ENCODE results near the gene TSGA10. TPM values are rescaled to one million over a fixed set of nuclear protein-coding genes. Genes with fewer than 3 reads are reported as not detected.
"Not testable (repeated sequence)": the region's sequence is repeated elsewhere in the genome, so short reads cannot be mapped to it uniquely, and the experiment has no call there.

The TSGA10 gene, protein sequence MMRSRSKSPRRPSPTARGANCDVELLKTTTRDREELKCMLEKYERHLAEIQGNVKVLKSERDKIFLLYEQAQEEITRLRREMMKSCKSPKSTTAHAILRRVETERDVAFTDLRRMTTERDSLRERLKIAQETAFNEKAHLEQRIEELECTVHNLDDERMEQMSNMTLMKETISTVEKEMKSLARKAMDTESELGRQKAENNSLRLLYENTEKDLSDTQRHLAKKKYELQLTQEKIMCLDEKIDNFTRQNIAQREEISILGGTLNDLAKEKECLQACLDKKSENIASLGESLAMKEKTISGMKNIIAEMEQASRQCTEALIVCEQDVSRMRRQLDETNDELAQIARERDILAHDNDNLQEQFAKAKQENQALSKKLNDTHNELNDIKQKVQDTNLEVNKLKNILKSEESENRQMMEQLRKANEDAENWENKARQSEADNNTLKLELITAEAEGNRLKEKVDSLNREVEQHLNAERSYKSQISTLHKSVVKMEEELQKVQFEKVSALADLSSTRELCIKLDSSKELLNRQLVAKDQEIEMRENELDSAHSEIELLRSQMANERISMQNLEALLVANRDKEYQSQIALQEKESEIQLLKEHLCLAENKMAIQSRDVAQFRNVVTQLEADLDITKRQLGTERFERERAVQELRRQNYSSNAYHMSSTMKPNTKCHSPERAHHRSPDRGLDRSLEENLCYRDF
- total RNA-seq: 3.2 and 3.7 TPM in 2 replicates

DNA sequence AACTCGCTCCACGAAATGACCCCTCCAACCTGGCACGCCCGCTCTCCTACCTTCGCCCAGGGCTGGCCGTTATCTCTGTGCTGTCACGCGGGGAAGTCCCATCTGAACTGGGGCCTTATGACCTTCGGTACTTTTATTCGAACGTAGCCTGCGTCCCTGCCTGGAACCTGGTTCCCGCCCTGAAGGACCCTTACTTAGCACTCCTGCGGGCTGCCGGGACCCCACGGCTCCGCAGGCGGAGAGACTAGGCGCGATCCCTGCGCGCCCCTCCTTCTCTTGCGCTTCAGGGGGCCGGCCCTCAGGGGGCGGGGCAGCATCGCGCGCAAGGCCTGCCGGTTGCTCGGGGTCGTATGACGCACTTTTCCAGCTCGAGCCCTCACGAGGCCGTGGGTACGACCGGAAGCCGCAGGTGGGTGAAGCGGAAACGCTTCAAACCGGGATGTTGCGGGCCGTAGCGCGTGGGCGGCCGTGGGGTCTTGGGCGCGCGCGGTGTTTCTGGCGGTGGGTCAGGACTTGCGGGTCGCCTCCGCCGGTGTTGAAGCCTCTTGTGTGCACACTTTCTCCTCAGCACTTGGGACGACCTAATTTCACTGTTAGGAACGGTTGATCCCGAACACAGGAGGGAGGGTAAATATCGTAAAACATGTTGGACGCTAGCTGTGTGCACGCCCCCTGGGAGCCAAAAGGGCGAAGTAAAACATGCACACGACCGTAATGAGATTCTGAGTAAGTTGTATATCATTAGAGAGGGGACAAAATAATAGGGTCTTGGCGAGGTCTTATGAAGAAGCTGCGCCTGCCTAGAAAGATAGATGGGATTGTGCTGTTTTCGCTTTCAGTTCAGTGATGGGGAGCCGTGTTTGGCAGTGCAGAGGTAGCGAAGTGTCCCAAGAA lies at the start of gene TSGA10, which contains the start of gene LIPT1:
TSGA10 (minus strand) TSS at position 300 of the 894 bp plus-strand sequence. CDS start 45,503 bp downstream, outside the sequence.
LIPT1 (plus strand) TSS at position 325 of the 894 bp plus-strand sequence. CDS start 6,991 bp downstream, outside the sequence.
- Mint-ChIP-seq H3K4me3 (no peak within 1 kb of the TSS), H3K27ac (peak within 1 kb of the TSS; percentile 83), H3K4me1 (peaks cover 35% of the 10 kb centered on the region), H3K9me3 (no peaks in the 10 kb centered on the region), H3K27me3 (no peaks in the 10 kb centered on the region), H3K36me3 (ENCODE audit: low read depth) (peaks cover 19% of the 10 kb centered on the region)
- intact Hi-C loops (cut with micrococcal nuclease): loop anchor here (1.0 to 10.0 kb wide), 5 partner anchors 14 to 710 kb away; partner anchors contain the start of genes C2orf15, INPP4A, MITD1 and MRPL30
- peak; percentile 98 for DNase-seq

DNA sequence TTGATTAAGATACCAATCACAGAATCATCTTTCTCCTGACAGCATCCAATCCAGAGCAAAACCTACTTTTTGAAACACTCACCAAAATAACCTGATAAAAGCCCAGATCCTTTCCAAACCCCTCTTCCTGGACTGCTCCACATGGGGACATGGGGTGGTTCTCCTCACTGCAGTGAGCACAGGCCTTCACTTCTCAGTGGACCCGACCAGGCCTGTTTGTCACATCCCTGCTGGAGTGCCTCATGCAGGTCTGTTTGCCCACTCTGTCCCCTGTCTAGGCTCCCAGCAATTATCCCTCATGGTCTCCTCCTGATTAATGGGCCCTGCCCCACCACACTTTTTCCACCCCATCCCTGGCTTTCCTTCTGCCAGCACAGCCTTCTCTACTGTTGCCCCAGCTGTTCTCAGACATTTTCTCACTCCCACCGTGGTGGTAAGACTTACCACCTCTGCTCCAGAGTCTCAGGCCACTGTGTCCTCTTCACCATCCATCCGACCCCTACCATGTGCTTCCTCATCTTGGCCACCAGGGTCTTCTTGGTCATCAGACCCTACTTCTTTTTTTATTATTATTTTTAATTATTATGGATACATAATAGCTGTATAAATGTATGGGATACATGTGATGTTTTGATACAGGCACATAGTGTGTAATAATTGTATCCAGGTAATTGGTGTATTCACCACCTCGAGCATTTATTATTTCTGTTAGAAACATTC lies 47.4 kb upstream of the TSGA10 start:
- Mint-ChIP-seq H3K4me1 (no peaks in the 10 kb centered on the region), H3K9me3 (peaks cover 22% of the 10 kb centered on the region), H3K36me3 (ENCODE audit: low read depth) (peaks cover 10% of the 10 kb centered on the region), H3K27ac (no peak overlapping the region), H3K4me3 (no peak overlapping the region), H3K27me3 (no peaks in the 10 kb centered on the region)
- intact Hi-C loops (cut with micrococcal nuclease): no loop called here
- no peak for DNase-seq

DNA sequence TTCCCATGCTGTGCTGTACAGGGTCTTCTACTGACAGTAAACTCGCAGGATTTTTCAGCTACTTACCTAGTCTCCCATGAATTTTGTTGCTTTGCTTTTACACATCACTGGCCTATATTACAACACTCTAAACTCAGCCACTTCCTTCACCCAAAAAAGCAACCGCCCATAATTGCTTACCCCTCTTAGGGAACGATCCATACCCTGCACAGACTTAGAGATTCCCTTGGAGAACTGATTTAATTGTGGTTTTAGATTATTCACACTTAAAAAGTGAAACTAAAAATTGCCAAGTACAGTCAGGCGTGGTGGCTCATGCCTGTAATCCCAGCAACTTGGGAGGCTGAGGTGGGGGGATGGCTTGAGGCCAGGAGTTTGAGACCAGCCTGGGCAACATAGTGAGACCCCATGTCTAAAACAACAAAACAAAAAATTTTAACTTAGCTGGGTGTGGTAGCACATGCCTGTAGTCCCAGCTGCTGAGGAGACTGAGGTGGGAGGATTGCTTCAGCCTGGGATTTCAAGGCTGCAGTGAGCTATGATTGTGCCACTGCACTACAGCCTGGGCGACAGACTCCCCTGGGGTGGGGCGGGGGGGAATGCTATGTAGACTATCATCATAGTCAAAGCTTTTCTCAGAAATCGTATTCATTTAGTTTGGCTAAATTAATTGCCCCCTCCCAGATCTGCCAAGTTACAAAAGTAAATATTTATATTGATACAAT lies 45.5 kb upstream of the TSGA10 start:
- H3K9me3 Mint-ChIP-seq: peaks cover 13% of the 10 kb centered on the region
- no peaks in the 10 kb centered on the region for H3K27me3 Mint-ChIP-seq
- intact Hi-C loops (cut with micrococcal nuclease): no loop called here
- H3K4me1 Mint-ChIP-seq: no peaks in the 10 kb centered on the region
- H3K27ac Mint-ChIP-seq: no peak overlapping the region
- no peak overlapping the region for H3K4me3 Mint-ChIP-seq
- no peak for DNase-seq
- peaks cover 18% of the 10 kb centered on the region for H3K36me3 Mint-ChIP-seq (ENCODE audit: low read depth)

DNA sequence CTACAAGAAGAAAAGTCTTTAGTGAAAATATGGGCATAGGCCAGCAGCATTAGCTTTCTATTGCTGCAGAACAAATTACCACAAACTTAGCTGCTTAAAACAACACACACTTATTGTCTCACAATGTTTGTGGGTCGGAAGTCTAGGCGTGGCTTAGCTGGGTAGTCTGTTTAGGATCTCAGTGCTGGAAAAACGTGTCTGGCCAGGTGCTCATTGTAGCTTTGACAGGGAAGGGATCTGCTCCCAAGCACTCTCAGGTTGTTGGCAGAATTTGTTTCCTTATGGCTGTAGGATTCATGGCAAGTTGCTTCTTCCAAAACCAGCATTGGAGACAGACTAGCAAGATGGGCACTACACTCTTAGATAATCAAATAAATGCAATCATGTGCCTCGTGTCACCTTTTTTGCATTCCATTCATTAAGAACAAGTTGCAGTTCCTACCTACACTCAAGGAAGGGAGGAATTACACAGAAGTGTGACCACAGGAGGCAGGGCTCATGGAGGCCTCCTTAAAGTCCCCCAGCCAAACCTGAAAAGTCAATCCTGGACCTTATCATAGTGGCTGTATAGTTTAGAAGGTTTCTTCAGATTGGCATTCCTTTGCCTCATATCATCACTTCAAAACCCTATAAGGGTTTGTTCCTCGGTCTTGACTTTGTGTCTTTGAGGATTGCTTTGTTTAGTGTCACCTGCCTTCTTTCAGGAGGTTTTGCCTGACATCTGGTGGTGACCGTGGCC lies 43.5 kb upstream of the TSGA10 start:
- H3K36me3 Mint-ChIP-seq (ENCODE audit: low read depth): peaks cover 20% of the 10 kb centered on the region
- no peak overlapping the region for H3K27ac Mint-ChIP-seq
- peaks cover 4% of the 10 kb centered on the region for H3K9me3 Mint-ChIP-seq
- intact Hi-C loops (cut with micrococcal nuclease): no loop called here
- H3K4me3 Mint-ChIP-seq: no peak overlapping the region
- H3K4me1 Mint-ChIP-seq: no peaks in the 10 kb centered on the region
- no peak for DNase-seq
- no peaks in the 10 kb centered on the region for H3K27me3 Mint-ChIP-seq

DNA sequence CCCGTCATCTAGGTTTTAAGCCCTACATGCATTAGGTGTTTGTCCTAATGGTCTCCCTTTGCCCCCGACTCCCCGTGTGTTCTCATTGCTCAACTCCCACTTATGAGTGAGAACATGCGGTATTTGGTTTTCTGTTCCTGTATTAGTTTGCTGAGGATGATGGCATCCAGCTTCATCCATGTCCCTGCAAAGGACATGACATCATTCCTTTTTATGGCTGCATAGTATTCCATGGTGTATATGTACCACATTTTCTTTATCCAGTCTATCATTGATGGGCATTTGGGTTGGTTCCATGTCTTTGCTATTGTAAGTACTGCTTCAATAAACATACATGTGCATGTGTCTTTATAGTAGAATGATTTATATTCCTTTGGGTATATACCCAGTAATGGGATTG lies 37.6 kb upstream of the TSGA10 start:
- H3K4me1 Mint-ChIP-seq; H3K27ac Mint-ChIP-seq; H3K9me3 Mint-ChIP-seq; intact Hi-C loops (cut with micrococcal nuclease); H3K27me3 Mint-ChIP-seq; H3K4me3 Mint-ChIP-seq; DNase-seq: not testable (repeated sequence)
- H3K36me3 Mint-ChIP-seq (ENCODE audit: low read depth): peaks cover 52% of the 10 kb centered on the region

DNA sequence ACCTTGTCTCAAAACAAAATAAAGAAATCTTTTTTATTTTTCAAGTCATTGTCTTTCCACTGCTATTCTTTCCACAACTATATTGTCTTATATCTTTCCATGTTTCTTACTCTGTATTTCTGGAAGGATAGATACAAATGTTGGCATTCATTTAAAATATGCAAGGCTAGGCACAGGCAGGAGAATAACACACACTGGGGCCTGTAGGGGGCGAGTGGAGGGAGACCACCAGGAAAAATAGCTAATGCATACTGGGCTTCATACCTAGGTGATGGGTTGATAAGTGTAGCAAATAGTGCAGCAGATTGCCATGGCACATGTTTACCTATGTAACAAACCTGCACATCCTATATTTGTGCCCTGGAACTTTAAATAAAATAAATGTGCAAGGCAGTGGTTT lies 35.8 kb upstream of the TSGA10 start:
- no peak overlapping the region for H3K4me3 Mint-ChIP-seq
- H3K36me3 Mint-ChIP-seq (ENCODE audit: low read depth): peaks cover 45% of the 10 kb centered on the region
- H3K4me1 Mint-ChIP-seq: peaks cover 7% of the 10 kb centered on the region
- intact Hi-C loops (cut with micrococcal nuclease): no loop called here
- no peaks in the 10 kb centered on the region for H3K27me3 Mint-ChIP-seq
- no peak for DNase-seq
- no peaks in the 10 kb centered on the region for H3K9me3 Mint-ChIP-seq
- no peak overlapping the region for H3K27ac Mint-ChIP-seq

DNA sequence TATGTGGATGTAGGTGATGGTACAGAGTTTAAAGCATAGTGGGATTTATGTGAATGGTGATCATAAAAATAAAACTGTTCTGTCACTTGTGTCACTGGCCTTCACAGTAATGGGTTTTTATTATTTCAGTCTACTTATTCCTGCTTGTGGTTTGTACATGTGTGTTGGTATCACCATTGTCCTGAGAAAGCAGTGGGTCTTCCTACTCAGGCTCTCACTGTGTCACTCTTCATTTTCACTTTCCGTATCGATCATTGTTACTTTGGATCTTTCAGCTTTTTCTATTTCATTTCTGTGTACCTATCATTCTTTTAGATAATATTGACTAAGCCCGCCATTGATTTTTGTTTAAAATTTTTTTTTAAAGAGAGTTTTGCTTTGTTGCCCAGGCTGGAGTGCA lies 33.6 kb upstream of the TSGA10 start:
- H3K27ac Mint-ChIP-seq: no peak overlapping the region
- H3K4me1 Mint-ChIP-seq: peaks cover 11% of the 10 kb centered on the region
- no peaks in the 10 kb centered on the region for H3K27me3 Mint-ChIP-seq
- H3K36me3 Mint-ChIP-seq (ENCODE audit: low read depth): peaks cover 38% of the 10 kb centered on the region
- DNase-seq: no peak
- H3K4me3 Mint-ChIP-seq: no peak overlapping the region
- intact Hi-C loops (cut with micrococcal nuclease): loop anchor here (10.0 kb wide), 1 partner anchor 1816 kb away; the partner anchor contains the start of gene RPL31
- H3K9me3 Mint-ChIP-seq: no peaks in the 10 kb centered on the region

DNA sequence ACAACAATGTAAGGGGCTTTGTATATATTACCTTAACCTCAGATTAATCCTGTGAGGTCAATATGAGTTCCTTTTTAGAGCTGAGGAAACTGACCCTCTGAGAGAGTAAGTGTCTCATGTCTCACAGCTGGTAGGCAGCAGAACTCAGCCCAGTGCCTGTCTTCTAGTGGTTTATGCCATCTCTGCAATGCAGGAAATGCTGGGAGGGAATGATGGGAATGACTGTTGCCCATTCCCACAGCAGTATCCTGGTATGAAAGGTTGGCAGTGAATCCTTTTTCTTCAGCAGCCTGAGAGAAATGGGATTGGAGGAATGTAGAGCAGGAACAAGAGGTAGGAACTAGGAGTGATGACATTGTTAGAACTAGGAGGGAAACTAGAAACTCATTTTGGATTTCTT lies 32.3 kb upstream of the TSGA10 start:
- Mint-ChIP-seq H3K9me3 (no peaks in the 10 kb centered on the region), H3K4me1 (peaks cover 15% of the 10 kb centered on the region), H3K4me3 (no peak overlapping the region), H3K27me3 (no peaks in the 10 kb centered on the region), H3K36me3 (ENCODE audit: low read depth) (peaks cover 27% of the 10 kb centered on the region), H3K27ac (no peak overlapping the region)
- DNase-seq: no peak
- intact Hi-C loops (cut with micrococcal nuclease): loop anchor here (10.0 kb wide), 1 partner anchor 1818 kb away; the partner anchor contains the start of gene RPL31

DNA sequence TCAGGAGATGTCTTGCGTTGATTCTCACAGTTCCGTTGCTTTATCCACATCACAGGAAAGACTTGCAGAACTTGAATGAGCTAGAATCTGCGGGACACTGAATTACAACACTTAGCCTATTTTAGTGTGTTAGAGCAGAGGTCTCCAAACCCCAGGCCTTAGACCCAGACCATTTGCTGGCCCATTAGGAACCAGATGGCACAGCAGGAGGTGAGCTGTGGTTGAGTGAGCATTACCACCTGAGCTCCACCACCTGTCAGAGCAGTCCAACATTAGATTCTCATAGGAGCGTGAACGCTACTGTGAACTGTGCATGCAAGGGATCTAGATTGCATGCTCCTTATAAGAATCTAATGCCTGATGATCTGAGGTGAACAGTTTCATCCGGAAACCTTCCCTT lies 30.1 kb upstream of the TSGA10 start:
- H3K27me3 Mint-ChIP-seq: no peaks in the 10 kb centered on the region
- peaks cover 24% of the 10 kb centered on the region for H3K4me1 Mint-ChIP-seq
- no peak for DNase-seq
- H3K36me3 Mint-ChIP-seq (ENCODE audit: low read depth): peaks cover 19% of the 10 kb centered on the region
- intact Hi-C loops (cut with micrococcal nuclease): loop anchor here (5.0 to 10.0 kb wide), 4 partner anchors 118 to 1820 kb away; partner anchors contain the start of genes COA5, COX5B, RPL31 and UNC50
- no peak overlapping the region for H3K4me3 Mint-ChIP-seq
- H3K27ac Mint-ChIP-seq: no peak overlapping the region
- no peaks in the 10 kb centered on the region for H3K9me3 Mint-ChIP-seq

DNA sequence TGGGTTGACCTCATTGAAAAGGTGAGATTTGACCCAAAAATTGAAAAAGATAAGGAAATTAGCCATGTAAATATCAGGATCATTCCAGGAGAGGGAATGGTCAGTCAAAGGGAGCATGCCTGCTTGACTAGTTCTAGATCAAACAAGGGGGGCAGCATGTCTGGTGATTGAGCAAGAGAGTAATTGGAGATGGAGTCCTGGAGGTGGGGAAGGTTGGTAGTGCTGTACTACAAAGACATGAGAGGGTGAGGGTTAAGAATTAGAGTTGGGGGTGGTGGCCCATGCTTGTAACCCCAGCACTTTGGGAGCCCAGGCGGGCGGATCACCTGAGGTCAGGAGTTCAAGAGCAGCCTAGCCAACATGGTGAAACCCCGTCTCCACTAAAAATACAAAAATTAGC lies 28.3 kb upstream of the TSGA10 start:
- Mint-ChIP-seq H3K27ac (no peak overlapping the region), H3K4me1 (peaks cover 37% of the 10 kb centered on the region)
- intact Hi-C loops (cut with micrococcal nuclease): loop anchor here (5.0 to 10.0 kb wide), 4 partner anchors 116 to 1822 kb away; partner anchors contain the start of genes COA5, COX5B, RPL31 and UNC50

DNA sequence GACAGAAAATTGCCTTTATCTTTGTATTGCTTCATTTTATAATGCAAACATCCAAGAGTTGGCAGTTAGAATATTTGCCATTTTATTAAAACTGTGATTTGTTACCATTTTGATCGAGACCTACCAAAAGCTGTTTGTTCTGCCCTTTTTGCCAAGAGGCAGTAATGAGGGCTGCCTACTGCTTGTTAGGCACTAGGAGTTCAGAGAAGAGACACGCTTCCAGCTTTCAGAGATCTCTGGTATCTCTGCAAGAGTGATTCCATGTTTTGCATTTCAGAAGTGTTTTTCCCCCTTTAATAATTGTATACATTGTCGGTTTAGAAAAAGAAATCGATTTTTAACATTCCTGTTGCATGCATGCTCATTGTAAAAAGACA lies 26.9 kb upstream of the TSGA10 start:
- H3K4me1 Mint-ChIP-seq: peaks cover 43% of the 10 kb centered on the region
- H3K4me3 Mint-ChIP-seq: peak overlapping the region; percentile 100
- peak overlapping the region; percentile 97 for H3K27ac Mint-ChIP-seq
- DNase-seq: no peak
- no peaks in the 10 kb centered on the region for H3K9me3 Mint-ChIP-seq
- H3K27me3 Mint-ChIP-seq: no peaks in the 10 kb centered on the region
- H3K36me3 Mint-ChIP-seq (ENCODE audit: low read depth): peaks cover 20% of the 10 kb centered on the region
- intact Hi-C loops (cut with micrococcal nuclease): loop anchor here (1.0 to 10.0 kb wide), 8 partner anchors 27 to 1823 kb away; partner anchors contain the start of genes C2orf15, COA5, COX5B and LIPT1

More for the DNA sequence above, 28.3 kb upstream of the TSGA10 start:
- Mint-ChIP-seq H3K9me3 (no peaks in the 10 kb centered on the region), H3K27me3 (no peaks in the 10 kb centered on the region), H3K36me3 (ENCODE audit: low read depth) (peaks cover 15% of the 10 kb centered on the region), H3K4me3 (peak overlapping the region; percentile 6)
- no peak for DNase-seq
